ENCODE data around the gene KAT6B.

Gene KAT6B

GRCh38 chr10:74835963-74836362 lies 9.6 kb downstream of the KAT6B start:
- H3K9me3 ChIP-seq (ENCODE audit: control insufficient read depth in 1 of 2, low read length in 2 of 2) = no peaks in the 10 kb centered on the region
- no peak overlapping the region for H3K4me3 ChIP-seq (ENCODE audit: low read depth in 1 of 2, low read length in 2 of 2)
- no peaks in the 10 kb centered on the region for H3K36me3 ChIP-seq (ENCODE audit: control insufficient read depth in 1 of 2, insufficient read depth in 2 of 2, low read length in 2 of 2)
- no peaks in the 10 kb centered on the region for H3K27me3 ChIP-seq (ENCODE audit: control insufficient read depth in 1 of 2, insufficient read depth in 2 of 2, low read length in 2 of 2)
- H3K4me1 ChIP-seq (ENCODE audit: control insufficient read depth in 1 of 2, insufficient read depth in 2 of 2, low read length in 2 of 2) = peaks cover 0 to 21% of the 10 kb centered on the region in 2 donors
- H3K27ac ChIP-seq (ENCODE audit: low read depth, low read length) = no peak overlapping the region
- H3K9ac ChIP-seq (ENCODE audit: low read depth in 1 of 2, low read length in 2 of 2) = no peak overlapping the region

- H3K27me3 ChIP-seq (ENCODE audit: control insufficient read depth in 1 of 2, insufficient read depth in 2 of 2, low read length in 2 of 2) = no peaks in the 10 kb centered on the region
- no peak overlapping the region for H3K27ac ChIP-seq (ENCODE audit: low read depth, low read length)
- peaks cover 0 to 13% of the 10 kb centered on the region in 2 donors for H3K4me1 ChIP-seq (ENCODE audit: control insufficient read depth in 1 of 2, insufficient read depth in 2 of 2, low read length in 2 of 2)
- no peaks in the 10 kb centered on the region for H3K9me3 ChIP-seq (ENCODE audit: control insufficient read depth in 1 of 2, low read length in 2 of 2)
- no peak overlapping the region for H3K4me3 ChIP-seq (ENCODE audit: low read depth in 1 of 2, low read length in 2 of 2)
- no peaks in the 10 kb centered on the region for H3K36me3 ChIP-seq (ENCODE audit: control insufficient read depth in 1 of 2, insufficient read depth in 2 of 2, low read length in 2 of 2)
- no peak overlapping the region for H3K9ac ChIP-seq (ENCODE audit: low read depth in 1 of 2, low read length in 2 of 2)
These were observed 10.5 kb downstream of the KAT6B start for GRCh38 chr10:74836877-74837276.

DNA sequence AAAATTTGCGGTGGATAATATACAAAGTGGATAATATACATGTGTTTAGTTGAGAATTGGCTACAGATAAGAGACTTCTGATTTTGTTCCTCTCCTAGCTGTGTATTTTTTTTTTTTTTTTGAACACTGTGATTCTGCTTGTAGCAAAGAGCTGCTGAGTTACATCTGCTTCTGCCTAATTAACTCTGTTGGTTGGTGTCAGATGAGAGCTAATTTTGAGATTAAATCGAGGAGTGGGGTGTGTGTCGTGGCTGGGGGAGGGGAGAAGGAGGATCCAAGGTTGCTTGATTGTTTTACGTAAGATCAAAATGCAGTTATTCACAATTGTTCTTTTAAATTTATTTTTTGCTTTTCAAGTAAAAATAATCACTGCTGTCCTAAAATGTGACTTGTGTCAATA lies 11.3 kb downstream of the KAT6B start:
- H3K4me1 ChIP-seq (ENCODE audit: control insufficient read depth in 1 of 2, insufficient read depth in 2 of 2, low read length in 2 of 2) = peaks cover 0 to 12% of the 10 kb centered on the region in 2 donors
- no peak overlapping the region for H3K27ac ChIP-seq (ENCODE audit: low read depth, low read length)

GRCh38 chr10:74839708-74840107 lies 13.3 kb downstream of the KAT6B start:
- Histone ChIP-seq H3K9ac (ENCODE audit: low read depth in 1 of 2, low read length in 2 of 2) (no peak overlapping the region), H3K27ac (ENCODE audit: low read depth, low read length) (no peak overlapping the region), H3K4me3 (ENCODE audit: low read depth in 1 of 2, low read length in 2 of 2) (no peak overlapping the region), H3K4me1 (ENCODE audit: control insufficient read depth in 1 of 2, insufficient read depth in 2 of 2, low read length in 2 of 2) (peaks cover 0 to 12% of the 10 kb centered on the region in 2 donors), H3K36me3 (ENCODE audit: control insufficient read depth in 1 of 2, insufficient read depth in 2 of 2, low read length in 2 of 2) (peaks cover 7 to 11% of the 10 kb centered on the region in 2 donors), H3K9me3 (ENCODE audit: control insufficient read depth in 1 of 2, low read length in 2 of 2) (no peaks in the 10 kb centered on the region), H3K27me3 (ENCODE audit: control insufficient read depth in 1 of 2, insufficient read depth in 2 of 2, low read length in 2 of 2) (no peaks in the 10 kb centered on the region)

More for the DNA sequence above, 11.3 kb downstream of the KAT6B start:
- H3K9ac ChIP-seq (ENCODE audit: low read depth in 1 of 2, low read length in 2 of 2) = no peak overlapping the region
- no peaks in the 10 kb centered on the region for H3K27me3 ChIP-seq (ENCODE audit: control insufficient read depth in 1 of 2, insufficient read depth in 2 of 2, low read length in 2 of 2)
- H3K36me3 ChIP-seq (ENCODE audit: control insufficient read depth in 1 of 2, insufficient read depth in 2 of 2, low read length in 2 of 2) = peaks cover 0 to 2% of the 10 kb centered on the region in 2 donors
- no peaks in the 10 kb centered on the region for H3K9me3 ChIP-seq (ENCODE audit: control insufficient read depth in 1 of 2, low read length in 2 of 2)
- no peak overlapping the region for H3K4me3 ChIP-seq (ENCODE audit: low read depth in 1 of 2, low read length in 2 of 2)

DNA sequence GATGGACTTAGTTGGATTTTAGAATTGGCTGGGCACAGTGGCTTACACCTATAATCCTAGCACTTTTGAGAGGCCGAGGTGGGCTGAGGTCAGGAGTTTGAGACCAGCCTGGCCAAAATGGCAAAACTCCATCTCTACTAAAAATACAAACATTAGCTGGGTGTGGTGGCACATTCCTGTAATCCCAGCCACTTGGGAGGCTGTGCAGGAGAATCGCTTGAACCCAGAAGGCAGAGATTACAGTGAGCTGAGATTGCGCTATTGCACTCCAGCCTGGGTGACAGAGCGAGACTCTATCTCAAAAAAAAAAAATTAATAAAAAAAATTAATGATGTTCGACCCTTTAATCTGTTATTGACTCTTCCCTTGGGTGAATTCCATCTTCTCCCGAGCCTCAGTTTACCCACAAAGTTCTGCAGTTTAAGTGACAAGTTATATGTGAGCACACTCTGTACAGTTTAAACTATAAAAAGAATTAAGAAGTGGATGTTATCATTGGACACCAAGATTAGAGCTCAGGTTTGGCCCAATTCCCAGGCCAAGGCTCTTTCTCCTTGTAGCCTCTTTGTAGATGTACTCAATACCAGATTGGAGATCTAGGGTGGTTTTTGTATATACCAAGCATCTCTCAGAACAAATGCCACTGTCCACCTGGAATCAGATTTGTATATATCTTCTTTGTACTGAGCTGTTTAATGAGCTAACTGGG lies 15.0 kb downstream of the KAT6B start:
- no peaks in the 10 kb centered on the region for H3K9me3 ChIP-seq (ENCODE audit: control insufficient read depth in 1 of 2, low read length in 2 of 2)
- H3K4me1 ChIP-seq (ENCODE audit: control insufficient read depth in 1 of 2, insufficient read depth in 2 of 2, low read length in 2 of 2) = peaks cover 0 to 11% of the 10 kb centered on the region in 2 donors
- no peaks in the 10 kb centered on the region for H3K27me3 ChIP-seq (ENCODE audit: control insufficient read depth in 1 of 2, insufficient read depth in 2 of 2, low read length in 2 of 2)
- H3K9ac ChIP-seq (ENCODE audit: low read depth in 1 of 2, low read length in 2 of 2) = no peak overlapping the region
- no peak overlapping the region for H3K27ac ChIP-seq (ENCODE audit: low read depth, low read length)
- H3K36me3 ChIP-seq (ENCODE audit: control insufficient read depth in 1 of 2, insufficient read depth in 2 of 2, low read length in 2 of 2) = peaks cover 7 to 11% of the 10 kb centered on the region in 2 donors
- no peak overlapping the region for H3K4me3 ChIP-seq (ENCODE audit: low read depth in 1 of 2, low read length in 2 of 2)

DNA sequence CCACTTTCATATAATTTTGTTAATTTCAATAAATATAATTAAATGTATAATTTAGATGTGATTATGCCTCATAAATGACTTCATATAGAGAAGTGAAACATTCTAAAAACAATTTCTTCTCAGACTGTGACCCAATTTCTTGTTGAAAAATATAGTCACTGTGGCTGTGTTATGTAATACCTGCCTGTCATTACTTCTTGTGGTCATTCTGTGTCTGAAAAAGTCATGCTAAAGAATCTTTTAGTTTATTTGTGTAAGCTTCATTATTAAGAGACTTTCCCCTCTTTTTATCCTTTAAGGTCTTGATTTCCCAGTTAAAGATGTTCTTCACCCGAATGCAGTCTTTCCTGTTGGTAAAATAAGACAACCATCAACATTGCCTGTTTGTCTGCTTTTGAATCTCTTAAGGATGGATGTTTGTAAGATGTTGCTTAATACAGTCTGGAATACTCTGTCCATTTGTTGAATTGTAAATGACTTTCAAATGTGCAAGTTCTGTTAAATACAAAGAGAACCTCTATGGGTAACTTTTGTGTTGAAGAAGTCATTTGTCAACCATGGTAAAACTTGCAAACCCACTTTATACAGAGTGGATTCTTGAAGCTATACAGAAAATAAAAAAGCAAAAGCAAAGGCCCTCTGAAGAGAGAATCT lies 16.0 kb downstream of the KAT6B start:
- no peak overlapping the region for H3K4me3 ChIP-seq (ENCODE audit: low read depth in 1 of 2, low read length in 2 of 2)
- H3K27me3 ChIP-seq (ENCODE audit: control insufficient read depth in 1 of 2, insufficient read depth in 2 of 2, low read length in 2 of 2) = no peaks in the 10 kb centered on the region
- peaks cover 0 to 6% of the 10 kb centered on the region in 2 donors for H3K4me1 ChIP-seq (ENCODE audit: control insufficient read depth in 1 of 2, insufficient read depth in 2 of 2, low read length in 2 of 2)
- peaks cover 7 to 11% of the 10 kb centered on the region in 2 donors for H3K36me3 ChIP-seq (ENCODE audit: control insufficient read depth in 1 of 2, insufficient read depth in 2 of 2, low read length in 2 of 2)
- no peak overlapping the region for H3K27ac ChIP-seq (ENCODE audit: low read depth, low read length)
- H3K9ac ChIP-seq (ENCODE audit: low read depth in 1 of 2, low read length in 2 of 2) = no peak overlapping the region
- no peaks in the 10 kb centered on the region for H3K9me3 ChIP-seq (ENCODE audit: control insufficient read depth in 1 of 2, low read length in 2 of 2)

- H3K4me3 ChIP-seq (ENCODE audit: low read depth in 1 of 2, low read length in 2 of 2) = no peak overlapping the region
- no peak overlapping the region for H3K27ac ChIP-seq (ENCODE audit: low read depth, low read length)
- H3K9ac ChIP-seq (ENCODE audit: low read depth in 1 of 2, low read length in 2 of 2) = no peak overlapping the region
- H3K9me3 ChIP-seq (ENCODE audit: control insufficient read depth in 1 of 2, low read length in 2 of 2) = no peaks in the 10 kb centered on the region
- no peaks in the 10 kb centered on the region for H3K27me3 ChIP-seq (ENCODE audit: control insufficient read depth in 1 of 2, insufficient read depth in 2 of 2, low read length in 2 of 2)
- no peaks in the 10 kb centered on the region for H3K4me1 ChIP-seq (ENCODE audit: control insufficient read depth in 1 of 2, insufficient read depth in 2 of 2, low read length in 2 of 2)
- H3K36me3 ChIP-seq (ENCODE audit: control insufficient read depth in 1 of 2, insufficient read depth in 2 of 2, low read length in 2 of 2) = peaks cover 10 to 11% of the 10 kb centered on the region in 2 donors
These were observed 20.6 kb downstream of the KAT6B start for GRCh38 chr10:74846958-74847357.

GRCh38 chr10:74851831-74852230 lies 25.4 kb downstream of the KAT6B start:
- Histone ChIP-seq H3K4me1 (ENCODE audit: control insufficient read depth in 1 of 2, insufficient read depth in 2 of 2, low read length in 2 of 2) (peaks cover 21 to 23% of the 10 kb centered on the region in 2 donors), H3K27ac (ENCODE audit: low read depth, low read length) (no peak overlapping the region), H3K9me3 (ENCODE audit: control insufficient read depth in 1 of 2, low read length in 2 of 2) (no peaks in the 10 kb centered on the region), H3K36me3 (ENCODE audit: control insufficient read depth in 1 of 2, insufficient read depth in 2 of 2, low read length in 2 of 2) (peaks cover 0 to 3% of the 10 kb centered on the region in 2 donors), H3K27me3 (ENCODE audit: control insufficient read depth in 1 of 2, insufficient read depth in 2 of 2, low read length in 2 of 2) (no peaks in the 10 kb centered on the region), H3K4me3 (ENCODE audit: low read depth in 1 of 2, low read length in 2 of 2) (no peak overlapping the region), H3K9ac (ENCODE audit: low read depth in 1 of 2, low read length in 2 of 2) (no peak overlapping the region)

DNA sequence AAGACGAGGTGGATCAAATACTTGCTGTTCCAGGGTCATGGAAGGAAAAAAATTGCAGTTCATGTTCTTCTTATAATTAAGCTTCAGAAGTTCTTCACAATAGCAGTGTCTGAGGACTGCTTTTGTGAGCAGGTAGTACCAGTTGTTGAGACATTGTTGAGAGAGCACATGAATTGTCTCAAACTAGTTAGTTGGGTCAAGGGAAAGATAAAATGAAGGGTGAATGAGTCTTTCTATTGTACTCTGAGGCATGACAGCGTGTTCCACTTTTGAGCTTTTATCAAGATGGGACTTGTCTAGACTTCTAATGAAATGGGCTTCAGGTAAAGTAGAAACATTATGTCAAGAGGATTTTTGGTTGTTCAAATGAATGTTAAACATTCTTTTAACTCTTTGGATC lies 26.0 kb downstream of the KAT6B start:
- Histone ChIP-seq H3K36me3 (ENCODE audit: control insufficient read depth in 1 of 2, insufficient read depth in 2 of 2, low read length in 2 of 2) (peaks cover 0 to 3% of the 10 kb centered on the region in 2 donors), H3K4me3 (ENCODE audit: low read depth in 1 of 2, low read length in 2 of 2) (no peak overlapping the region), H3K9ac (ENCODE audit: low read depth in 1 of 2, low read length in 2 of 2) (no peak overlapping the region), H3K4me1 (ENCODE audit: control insufficient read depth in 1 of 2, insufficient read depth in 2 of 2, low read length in 2 of 2) (peaks cover 21 to 23% of the 10 kb centered on the region in 2 donors), H3K9me3 (ENCODE audit: control insufficient read depth in 1 of 2, low read length in 2 of 2) (no peaks in the 10 kb centered on the region), H3K27ac (ENCODE audit: low read depth, low read length) (no peak overlapping the region), H3K27me3 (ENCODE audit: control insufficient read depth in 1 of 2, insufficient read depth in 2 of 2, low read length in 2 of 2) (no peaks in the 10 kb centered on the region)

DNA sequence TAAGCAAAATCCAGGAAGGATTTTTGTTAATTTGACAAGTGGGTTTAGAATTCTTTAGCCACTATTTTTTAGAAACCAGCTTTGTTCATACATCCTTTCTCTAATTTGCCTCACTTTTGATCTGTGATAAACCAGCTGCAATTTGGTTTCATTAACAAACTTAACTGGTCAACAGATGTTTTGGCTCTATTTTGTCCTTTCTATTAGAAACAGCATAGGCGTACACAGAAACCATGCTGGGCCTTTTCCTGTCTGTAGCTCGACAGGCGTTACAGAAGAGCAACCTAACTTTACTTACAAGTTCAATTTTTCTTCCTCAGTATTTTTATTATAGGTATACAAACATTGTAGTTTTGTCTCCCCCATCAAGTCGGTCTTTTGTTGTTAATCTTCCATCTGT lies 28.2 kb downstream of the KAT6B start:
- peaks cover 21 to 23% of the 10 kb centered on the region in 2 donors for H3K4me1 ChIP-seq (ENCODE audit: control insufficient read depth in 1 of 2, insufficient read depth in 2 of 2, low read length in 2 of 2)
- peak overlapping the region; percentile 22 for H3K27ac ChIP-seq (ENCODE audit: low read depth, low read length)
- no peaks in the 10 kb centered on the region for H3K27me3 ChIP-seq (ENCODE audit: control insufficient read depth in 1 of 2, insufficient read depth in 2 of 2, low read length in 2 of 2)
- H3K36me3 ChIP-seq (ENCODE audit: control insufficient read depth in 1 of 2, insufficient read depth in 2 of 2, low read length in 2 of 2) = no peaks in the 10 kb centered on the region
- H3K9ac ChIP-seq (ENCODE audit: low read depth in 1 of 2, low read length in 2 of 2) = peak overlapping the region in 1 of 2 donors; percentile 2
- H3K9me3 ChIP-seq (ENCODE audit: control insufficient read depth in 1 of 2, low read length in 2 of 2) = no peaks in the 10 kb centered on the region
- H3K4me3 ChIP-seq (ENCODE audit: low read depth in 1 of 2, low read length in 2 of 2) = no peak overlapping the region
